ENCODE results near the gene HAUS6. TPM values are rescaled to one million over a fixed set of nuclear protein-coding genes. Genes with fewer than 3 reads are reported as not detected.
"Not testable (repeated sequence)": the region's sequence is repeated elsewhere in the genome, so short reads cannot be mapped to it uniquely, and the experiment has no call there.

The HAUS6 gene
- polyA plus RNA-seq, 1 donor (not counting 4 experiments of a cell fraction or from before 2014, with no cell fraction given) = 15.7 TPM

DNA sequence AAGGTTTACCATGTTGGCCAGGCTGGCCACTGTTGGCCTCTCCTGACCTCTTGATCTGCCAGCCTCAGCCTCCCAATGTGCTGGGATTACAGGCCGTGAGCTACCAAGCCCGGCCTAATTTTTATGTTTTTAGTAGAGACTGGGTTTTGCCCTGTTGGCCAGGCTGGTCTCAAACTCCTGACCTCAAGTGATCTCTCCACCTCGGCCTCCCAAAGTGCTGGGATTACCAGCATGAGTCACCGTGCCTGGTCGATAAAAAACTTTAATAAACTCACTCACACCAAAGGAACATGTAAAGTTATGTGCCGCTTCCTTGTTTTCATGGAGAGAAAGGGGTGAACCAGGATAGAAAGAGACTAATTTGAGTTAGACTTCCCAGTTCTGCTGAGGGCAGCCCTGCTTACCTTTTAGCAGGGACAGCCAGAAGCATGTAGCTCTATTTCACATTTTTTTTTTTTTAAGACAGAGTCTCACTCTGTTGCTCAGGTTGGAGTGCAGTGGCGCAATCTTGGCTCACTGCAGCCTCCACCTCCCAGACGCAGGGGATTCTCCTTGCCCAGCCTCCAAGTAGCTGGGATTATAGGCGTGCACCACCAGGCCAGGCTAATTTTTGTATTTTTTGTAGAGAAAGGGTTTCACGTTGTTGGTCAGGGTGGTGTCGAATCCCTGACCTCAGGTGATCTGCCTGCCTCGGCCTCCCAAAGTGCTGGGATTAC lies 11.4 kb upstream of the HAUS6 start:
- no peak for DNase-seq (ENCODE audit: low read depth, low spot score)
- Histone ChIP-seq H2AFZ (ENCODE audit: control insufficient read depth, low read length) (no peak overlapping the region), H3K9ac (ENCODE audit: control insufficient read depth, extremely low read depth, insufficient read depth, low read length) (no peak overlapping the region), H3K9me3 (ENCODE audit: control insufficient read depth, low read depth, low read length) (no peaks in the 10 kb centered on the region), H3K9me1 (ENCODE audit: control insufficient read depth, extremely low read depth, insufficient read depth, low read length) (peaks cover 3% of the 10 kb centered on the region), H3K79me2 (ENCODE audit: control insufficient read depth, insufficient read depth, low read length) (no peaks in the 10 kb centered on the region), H3K27ac (ENCODE audit: control insufficient read depth, insufficient read depth, low read length) (no peak overlapping the region), H4K20me1 (ENCODE audit: control insufficient read depth, extremely low read depth, insufficient read depth, low read length) (no peaks in the 10 kb centered on the region), H3K4me3 (ENCODE audit: control insufficient read depth in 2 of 3, extremely low read depth in 1 of 3, insufficient read depth in 2 of 3, low read depth in 1 of 3, low read length in 3 of 3) (no peak overlapping the region), H3K27me3 (ENCODE audit: control insufficient read depth, extremely low read depth, insufficient read depth, low read length) (no peaks in the 10 kb centered on the region), H3K4me1 (ENCODE audit: control insufficient read depth, extremely low read depth, insufficient read depth, low read length) (peaks cover 30% of the 10 kb centered on the region), H3K4me2 (ENCODE audit: control insufficient read depth, extremely low read depth, insufficient read depth, low read depth, low read length) (no peak overlapping the region), H3K36me3 (ENCODE audit: control insufficient read depth in 2 of 2, extremely low read depth in 1 of 2, insufficient read depth in 2 of 2, low read length in 2 of 2) (peaks cover 9 to 19% of the 10 kb centered on the region in 2 experiments)
- FAIRE-seq = no peak
- no peak for TF ChIP-seq EZH2 (IDR thresholded peaks at IDR 0.05; ENCODE audit: low read length)
- TF ChIP-seq, protein P1, sequence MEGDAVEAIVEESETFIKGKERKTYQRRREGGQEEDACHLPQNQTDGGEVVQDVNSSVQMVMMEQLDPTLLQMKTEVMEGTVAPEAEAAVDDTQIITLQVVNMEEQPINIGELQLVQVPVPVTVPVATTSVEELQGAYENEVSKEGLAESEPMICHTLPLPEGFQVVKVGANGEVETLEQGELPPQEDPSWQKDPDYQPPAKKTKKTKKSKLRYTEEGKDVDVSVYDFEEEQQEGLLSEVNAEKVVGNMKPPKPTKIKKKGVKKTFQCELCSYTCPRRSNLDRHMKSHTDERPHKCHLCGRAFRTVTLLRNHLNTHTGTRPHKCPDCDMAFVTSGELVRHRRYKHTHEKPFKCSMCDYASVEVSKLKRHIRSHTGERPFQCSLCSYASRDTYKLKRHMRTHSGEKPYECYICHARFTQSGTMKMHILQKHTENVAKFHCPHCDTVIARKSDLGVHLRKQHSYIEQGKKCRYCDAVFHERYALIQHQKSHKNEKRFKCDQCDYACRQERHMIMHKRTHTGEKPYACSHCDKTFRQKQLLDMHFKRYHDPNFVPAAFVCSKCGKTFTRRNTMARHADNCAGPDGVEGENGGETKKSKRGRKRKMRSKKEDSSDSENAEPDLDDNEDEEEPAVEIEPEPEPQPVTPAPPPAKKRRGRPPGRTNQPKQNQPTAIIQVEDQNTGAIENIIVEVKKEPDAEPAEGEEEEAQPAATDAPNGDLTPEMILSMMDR (optimal IDR thresholded peaks at IDR 0.05 in 1 of 3, IDR thresholded peaks at IDR 0.05 in 1 of 3, conservative IDR thresholded peaks at IDR 0.05 in 1 of 3; ENCODE audit: extremely low read depth in 1 of 3, insufficient read depth in 2 of 3, low read length in 3 of 3) = no peak
- dilution Hi-C loops (cut with MboI; ENCODE audit: extremely low pct_ligation_motif_present, low sequenced_read_pairs) = no loop called here

GRCh38 chr9:19113064-19113611 lies 10.4 kb upstream of the HAUS6 start:
- H3K9me1 ChIP-seq (ENCODE audit: control insufficient read depth, extremely low read depth, insufficient read depth, low read length); H3K27ac ChIP-seq (ENCODE audit: control insufficient read depth, insufficient read depth, low read length); H4K20me1 ChIP-seq (ENCODE audit: control insufficient read depth, extremely low read depth, insufficient read depth, low read length); FAIRE-seq; H2AFZ ChIP-seq (ENCODE audit: control insufficient read depth, low read length); H3K4me3 ChIP-seq (ENCODE audit: control insufficient read depth in 2 of 3, extremely low read depth in 1 of 3, insufficient read depth in 2 of 3, low read depth in 1 of 3, low read length in 3 of 3); H3K27me3 ChIP-seq (ENCODE audit: control insufficient read depth, extremely low read depth, insufficient read depth, low read length); dilution Hi-C loops (cut with MboI; ENCODE audit: extremely low pct_ligation_motif_present, low sequenced_read_pairs); H3K9me3 ChIP-seq (ENCODE audit: control insufficient read depth, low read depth, low read length); H3K4me2 ChIP-seq (ENCODE audit: control insufficient read depth, extremely low read depth, insufficient read depth, low read depth, low read length); H3K79me2 ChIP-seq (ENCODE audit: control insufficient read depth, insufficient read depth, low read length); H3K9ac ChIP-seq (ENCODE audit: control insufficient read depth, extremely low read depth, insufficient read depth, low read length); DNase-seq (ENCODE audit: low read depth, low spot score): not testable (repeated sequence)
- peaks cover 9 to 17% of the 10 kb centered on the region in 2 experiments for H3K36me3 ChIP-seq (ENCODE audit: control insufficient read depth in 2 of 2, extremely low read depth in 1 of 2, insufficient read depth in 2 of 2, low read length in 2 of 2)
- peaks cover 21% of the 10 kb centered on the region for H3K4me1 ChIP-seq (ENCODE audit: control insufficient read depth, extremely low read depth, insufficient read depth, low read length)

Measured in keratinocyte (primary cell).